ENCODE results near the gene OR10A5.
"Not testable (repeated sequence)": the region's sequence is repeated elsewhere in the genome, so short reads cannot be mapped to it uniquely, and the experiment has no call there.

The OR10A5 gene, protein sequence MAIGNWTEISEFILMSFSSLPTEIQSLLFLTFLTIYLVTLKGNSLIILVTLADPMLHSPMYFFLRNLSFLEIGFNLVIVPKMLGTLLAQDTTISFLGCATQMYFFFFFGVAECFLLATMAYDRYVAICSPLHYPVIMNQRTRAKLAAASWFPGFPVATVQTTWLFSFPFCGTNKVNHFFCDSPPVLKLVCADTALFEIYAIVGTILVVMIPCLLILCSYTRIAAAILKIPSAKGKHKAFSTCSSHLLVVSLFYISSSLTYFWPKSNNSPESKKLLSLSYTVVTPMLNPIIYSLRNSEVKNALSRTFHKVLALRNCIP

GRCh38 chr11:6845383-6845782, at the start of gene OR10A5:
Gene OR10A5 (plus strand): TSS chr11:6845683. CDS start chr11:6845683, 0 bp downstream.
- no peak for DNase-seq

- no peak for DNase-seq
Measured at GRCh38 chr11:6799402-6799801, 46.1 kb upstream of the OR10A5 start, which contains the start of gene OR6A2. Gene OR6A2 (minus strand): TSS chr11:6799689. CDS start chr11:6795708, 3,981 bp downstream.

DNA sequence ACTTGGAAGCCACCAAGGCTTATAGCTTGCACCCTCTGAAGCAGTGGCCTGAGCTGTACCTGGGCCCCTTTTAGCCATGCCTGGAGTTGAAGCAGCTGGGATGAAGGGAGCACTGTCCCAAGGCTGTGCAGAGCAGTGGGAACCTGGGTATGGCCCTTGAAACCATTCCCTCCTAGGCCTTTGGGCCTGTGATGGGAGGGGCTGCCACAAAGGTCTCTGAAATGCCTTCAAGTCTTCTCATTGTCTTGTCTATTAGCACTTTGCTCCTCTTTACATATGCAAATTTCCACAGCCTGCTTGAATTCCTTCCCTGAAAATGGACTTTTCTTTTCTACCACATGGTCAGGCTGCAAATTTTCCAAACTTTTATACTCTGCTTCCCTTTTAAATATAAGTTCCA, 44.4 kb upstream of the OR10A5 start:
- not testable (repeated sequence) for DNase-seq

GRCh38 chr11:6812390-6813005, 33.0 kb upstream of the OR10A5 start:
- DNase-seq, result no peak

GRCh38 chr11:6813656-6814055, 31.8 kb upstream of the OR10A5 start:
- no peak for DNase-seq

- DNase-seq, result no peak
Measured at GRCh38 chr11:6817694-6818093, 27.8 kb upstream of the OR10A5 start.

- DNase-seq, result no peak
Measured at GRCh38 chr11:6818967-6819366, 26.5 kb upstream of the OR10A5 start.

DNA sequence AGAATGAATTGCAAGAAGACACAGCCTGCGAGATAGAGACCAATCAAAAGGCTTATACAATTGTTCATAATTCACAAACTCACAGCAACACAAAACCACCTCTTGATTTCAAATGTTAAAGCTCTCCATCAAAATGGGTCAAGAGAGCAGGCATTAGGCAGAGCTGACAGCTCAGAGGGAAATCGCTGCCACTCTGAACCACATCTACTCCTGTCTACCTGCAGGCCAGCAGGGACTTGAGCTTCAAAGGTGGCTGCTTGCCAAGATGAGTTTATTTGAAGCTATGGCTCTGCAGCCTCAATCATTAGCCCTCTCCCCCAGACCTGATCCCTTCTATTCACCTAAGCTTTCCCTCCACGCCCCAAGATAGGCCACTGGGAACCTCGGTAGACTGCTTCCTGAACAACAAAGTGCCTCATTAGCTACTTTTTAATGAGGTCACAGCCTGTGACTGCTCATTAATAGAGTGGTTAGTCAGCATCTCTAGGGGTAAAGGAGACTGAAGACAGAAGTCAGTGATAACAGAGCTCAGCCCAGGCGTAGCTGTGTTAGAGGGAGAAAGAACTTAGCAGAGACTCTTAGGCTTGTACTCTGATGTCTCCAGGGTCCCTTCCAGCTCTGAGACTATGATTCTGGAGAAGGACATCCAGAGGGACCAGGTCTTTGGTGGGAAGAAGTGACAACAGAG, 21.2 kb upstream of the OR10A5 start:
- DNase-seq, result no peak

GRCh38 chr11:6825231-6825744, 20.2 kb upstream of the OR10A5 start:
- DNase-seq, result peak; percentile 43

- DNase-seq, result no peak
Measured at GRCh38 chr11:6828103-6828502, 17.4 kb upstream of the OR10A5 start.

DNA sequence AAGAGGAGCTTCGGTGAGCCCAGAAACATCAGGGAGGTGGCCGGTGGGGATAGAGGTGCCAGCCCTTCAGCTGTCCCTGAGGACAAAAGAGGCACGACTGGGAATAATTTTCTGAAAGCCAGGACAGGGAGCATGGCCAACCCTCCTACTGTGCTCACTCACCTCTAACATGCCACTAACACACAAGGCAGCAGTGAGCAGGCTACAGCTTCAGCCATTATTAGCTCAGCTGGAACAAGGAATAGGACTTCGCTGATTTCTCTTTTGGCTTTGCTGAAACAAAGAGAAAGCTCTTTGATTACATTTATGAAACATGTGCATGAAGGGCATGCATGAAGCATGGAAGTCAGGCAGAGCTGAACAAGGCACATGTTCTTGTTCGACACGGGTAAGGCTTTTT, 12.1 kb upstream of the OR10A5 start:
- DNase-seq, result no peak

- no peak for DNase-seq
Measured at GRCh38 chr11:6834021-6834420, 11.5 kb upstream of the OR10A5 start.

DNA sequence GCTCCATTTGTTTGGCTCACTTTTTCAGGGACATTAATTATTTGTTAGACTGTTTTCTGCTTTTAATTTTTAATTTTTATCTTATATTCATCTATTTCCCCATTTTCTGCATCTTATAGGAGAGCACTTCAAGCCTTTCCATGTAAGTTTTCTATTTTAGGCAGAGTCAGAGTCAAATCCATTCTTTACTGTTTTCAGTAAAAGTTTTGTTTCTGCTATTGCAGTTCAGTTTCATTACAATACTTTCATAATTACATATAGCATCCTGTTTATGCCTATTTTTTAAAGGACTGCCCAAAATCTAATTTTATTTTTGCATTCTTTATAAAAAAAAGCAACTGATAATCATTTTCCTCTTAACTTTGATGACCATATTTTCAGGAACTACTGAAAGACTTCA, 3.8 kb upstream of the OR10A5 start:
- no peak for DNase-seq

DNA sequence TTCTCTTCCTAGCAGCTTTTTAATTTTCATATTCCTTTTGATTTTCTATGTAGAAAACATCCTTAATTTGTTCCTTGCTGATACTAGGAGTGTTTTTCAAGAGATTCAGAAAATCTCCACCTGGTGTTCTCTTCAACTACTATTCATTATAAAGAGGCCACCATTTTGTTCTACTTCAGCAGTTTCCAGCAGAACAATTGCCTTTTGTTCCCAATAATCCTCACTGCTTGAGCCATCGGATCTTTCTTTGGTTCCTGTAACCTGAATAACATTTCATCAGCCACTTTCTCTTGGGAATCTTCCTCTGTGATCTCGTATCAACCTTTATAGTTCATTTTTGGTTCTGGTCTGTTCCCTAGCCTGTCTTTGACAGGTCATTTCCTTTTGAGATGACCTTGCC, 1.8 kb upstream of the OR10A5 start:
- DNase-seq, result no peak

DNA sequence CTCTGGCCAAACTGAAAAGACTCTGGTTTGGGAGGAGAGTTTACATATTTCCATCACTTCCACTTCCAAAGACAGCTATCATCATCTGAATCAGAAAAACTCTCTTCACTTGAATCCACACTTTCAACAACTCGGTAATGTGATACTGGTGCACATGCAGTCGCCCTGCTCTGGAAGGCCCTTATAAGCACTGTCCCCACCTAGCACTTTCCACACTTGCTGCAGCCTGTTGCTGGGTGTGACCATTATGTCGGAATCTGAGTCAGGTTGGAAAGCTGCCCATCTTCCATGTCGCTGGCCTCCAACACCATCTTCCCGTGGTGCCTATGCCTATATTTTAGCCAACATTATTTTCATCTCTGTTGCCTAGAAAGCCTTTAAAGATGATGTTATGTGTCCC, 1.1 kb upstream of the OR10A5 start:
- no peak for DNase-seq

- no peak for DNase-seq
Measured at GRCh38 chr11:6850526-6850925, 5.0 kb downstream of the OR10A5 start.

DNA sequence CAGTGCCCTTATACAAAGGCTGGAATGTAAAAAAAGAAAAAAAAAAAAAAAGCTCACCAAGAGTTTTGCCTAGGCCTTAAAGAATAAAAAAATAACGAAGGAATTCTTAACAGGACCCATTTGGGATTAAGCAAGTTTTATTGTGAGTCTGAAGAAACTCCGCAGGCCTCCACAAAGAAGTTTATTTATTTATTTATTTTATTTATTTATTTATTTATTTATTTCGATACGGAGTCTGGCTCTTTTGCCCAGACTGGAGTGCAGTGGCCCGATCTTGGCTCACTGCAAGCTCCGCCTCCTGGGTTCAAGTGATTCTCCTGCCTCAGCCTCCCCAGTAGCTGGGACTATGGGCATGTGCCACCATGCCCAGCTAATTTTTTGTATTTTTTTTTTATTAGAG, 9.3 kb downstream of the OR10A5 start:
- DNase-seq, result not testable (repeated sequence)

GRCh38 chr11:6855971-6856541, 10.6 kb downstream of the OR10A5 start:
- no peak for DNase-seq

- no peak for DNase-seq
Measured at GRCh38 chr11:6856871-6857270, 11.4 kb downstream of the OR10A5 start.

DNA sequence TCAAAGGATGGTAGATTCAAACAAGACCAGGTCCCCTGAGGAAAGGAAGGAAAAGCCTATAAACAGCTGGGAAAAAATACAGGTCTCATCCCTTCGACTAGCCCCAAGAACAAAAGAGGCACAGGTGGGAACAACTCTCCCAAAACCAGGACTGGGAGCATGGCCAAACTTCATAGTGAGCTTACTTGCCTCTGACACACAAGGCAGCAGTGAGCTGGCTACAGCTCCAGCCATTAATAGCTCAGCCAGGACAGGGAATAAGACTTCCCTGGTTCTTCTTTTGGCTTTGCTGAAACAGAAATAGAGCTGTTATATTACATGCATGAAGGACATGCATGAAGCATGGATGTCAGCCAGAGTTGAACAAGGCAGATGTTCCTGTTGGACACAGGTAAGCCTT, 17.5 kb downstream of the OR10A5 start, which contains the start of gene OR10A2:
Gene OR10A2 (plus strand): TSS at position 97 of the 400 bp plus-strand sequence. CDS start 6,698 bp downstream, outside the sequence.
- DNase-seq, result no peak

- DNase-seq, result no peak
Measured at GRCh38 chr11:6864438-6864837, 19.0 kb downstream of the OR10A5 start.

GRCh38 chr11:6871278-6871677, 25.8 kb downstream of the OR10A5 start:
- no peak for DNase-seq

DNA sequence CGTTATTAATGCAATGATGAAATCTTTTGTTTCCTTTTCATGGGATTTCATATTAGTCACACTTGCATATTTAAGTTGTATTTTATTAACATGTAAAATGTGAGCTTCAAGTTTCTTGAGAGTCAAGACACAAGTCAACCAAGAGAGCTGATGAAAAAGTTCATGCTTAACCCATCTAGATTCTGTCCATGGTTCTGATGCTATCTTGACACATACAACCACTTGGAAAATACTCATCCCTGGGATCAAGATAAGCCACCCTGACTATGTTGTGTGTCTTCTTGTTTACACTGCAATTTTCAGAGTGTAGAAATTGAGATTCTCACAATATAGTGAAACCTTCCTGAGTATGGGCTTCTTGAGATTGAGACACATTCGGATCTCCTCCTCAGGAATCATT, 30.3 kb downstream of the OR10A5 start:
- no peak for DNase-seq
